ENCODE results near the gene KLHDC4. TPM values are rescaled to one million over a fixed set of nuclear protein-coding genes. Genes with fewer than 3 reads are reported as not detected.

KLHDC4 gene
- total and polyA plus RNA-seq, 2 of the 4 experiments (the other 2 are of a cell fraction): 13.6 to 19.0 TPM

DNA sequence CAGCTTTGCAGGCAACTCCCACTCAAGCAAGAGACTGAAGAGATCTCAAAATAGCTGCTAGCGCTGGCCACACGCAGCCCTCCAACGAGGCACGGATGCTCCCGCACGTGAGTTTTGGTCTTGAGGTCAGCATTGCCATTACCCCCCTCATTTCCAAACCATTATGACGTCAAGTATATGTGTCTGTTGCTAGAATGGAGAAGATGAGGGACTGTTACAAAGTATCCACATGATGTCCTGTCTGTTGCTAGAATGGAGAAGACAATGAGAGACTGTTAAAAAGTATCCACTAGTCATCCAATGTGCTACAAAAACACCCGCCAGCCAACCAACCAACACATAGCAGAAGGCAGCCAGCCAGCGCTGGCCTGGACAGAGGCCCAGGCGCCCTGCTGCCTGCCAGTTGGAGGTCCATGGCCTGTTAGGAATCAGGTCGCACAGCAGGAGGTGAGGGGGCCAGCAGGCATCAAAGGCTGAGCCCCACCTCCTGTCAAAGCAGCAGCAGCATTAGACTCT lies 24.8 kb downstream of the KLHDC4 start:
- Histone ChIP-seq H2BK5ac (ENCODE audit: low read depth, low read length, poor library complexity, severe bottlenecking) (no peak overlapping the region), H3K4ac (ENCODE audit: low read depth, low read length) (no peak overlapping the region), H3K27ac (ENCODE audit: insufficient read depth, low read length) (no peak overlapping the region), H2BK20ac (ENCODE audit: low read depth, low read length) (no peak overlapping the region), H3K4me3 (ENCODE audit: insufficient read depth, low read depth, low read length) (no peak overlapping the region), H2BK120ac (ENCODE audit: low read depth, low read length) (no peak overlapping the region), H2AK5ac (ENCODE audit: low read depth, low read length) (no peak overlapping the region), H3K36me3 (ENCODE audit: control insufficient read depth, insufficient read depth, low read length) (peaks cover 18% of the 10 kb centered on the region), H3K79me1 (ENCODE audit: low read depth in 1 of 2, low read length in 2 of 2) (peaks cover 7 to 41% of the 10 kb centered on the region in 2 experiments; a peak in 3 of 4 replicates), H2AK9ac (replicated peaks; ENCODE audit: low read depth, low read length, poor library complexity) (peak overlapping the region; percentile 29), H3K56ac (ENCODE audit: extremely low read depth, insufficient read depth, low read length) (no peak overlapping the region), H3K4me2 (ENCODE audit: low read depth, low read length) (no peak overlapping the region), H4K8ac (ENCODE audit: low read depth in 2 of 2, low read length in 2 of 2) (no peak overlapping the region), H3K14ac (replicated peaks; ENCODE audit: low read depth, low read length) (no peak overlapping the region), H4K20me1 (ENCODE audit: insufficient read depth, low read length) (peaks cover 9% of the 10 kb centered on the region; the same call in 1 of the 2 replicates), H4K5ac (ENCODE audit: low read depth, low read length) (no peak overlapping the region), H3K23ac (ENCODE audit: low read depth, low read length) (no peak overlapping the region), H3K18ac (ENCODE audit: low read depth, low read length) (no peak overlapping the region), H4K91ac (ENCODE audit: insufficient read depth, low read depth, low read length) (no peak overlapping the region), H2AFZ (replicated peaks; ENCODE audit: low read length, poor library complexity) (no peak overlapping the region), H3K9me1 (ENCODE audit: insufficient read depth, low read length) (peaks cover 6% of the 10 kb centered on the region; the same call in 1 of the 2 replicates), H2BK15ac (ENCODE audit: low read depth, low read length) (no peak overlapping the region), H3K9ac (ENCODE audit: low read depth, low read length) (no peak overlapping the region), H3K4me1 (ENCODE audit: control insufficient read depth, insufficient read depth, low read length) (no peaks in the 10 kb centered on the region), H3K27me3 (ENCODE audit: control insufficient read depth, insufficient read depth, low read length) (no peaks in the 10 kb centered on the region), H3K9me3 (ENCODE audit: control insufficient read depth, insufficient read depth, low read length) (no peaks in the 10 kb centered on the region)
- BruUV-seq (replicated peaks): no TSS peak
- DNase-seq (peak; percentile 6), ATAC-seq (ENCODE audit: low read depth) (no peak; the same call in 1 of the 2 replicates)
- ChIA-PET POLR2A (ENCODE audit: unreplicated experiment) (no interaction called here), CTCF (no interaction called here)
- TF ChIP-seq, protein P1, sequence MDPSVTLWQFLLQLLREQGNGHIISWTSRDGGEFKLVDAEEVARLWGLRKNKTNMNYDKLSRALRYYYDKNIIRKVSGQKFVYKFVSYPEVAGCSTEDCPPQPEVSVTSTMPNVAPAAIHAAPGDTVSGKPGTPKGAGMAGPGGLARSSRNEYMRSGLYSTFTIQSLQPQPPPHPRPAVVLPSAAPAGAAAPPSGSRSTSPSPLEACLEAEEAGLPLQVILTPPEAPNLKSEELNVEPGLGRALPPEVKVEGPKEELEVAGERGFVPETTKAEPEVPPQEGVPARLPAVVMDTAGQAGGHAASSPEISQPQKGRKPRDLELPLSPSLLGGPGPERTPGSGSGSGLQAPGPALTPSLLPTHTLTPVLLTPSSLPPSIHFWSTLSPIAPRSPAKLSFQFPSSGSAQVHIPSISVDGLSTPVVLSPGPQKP (IDR thresholded peaks at IDR 0.05; ENCODE audit: borderline replicate concordance, low read depth, low read length): no peak
- no peak for TF ChIP-seq SMC3 (IDR thresholded peaks at IDR 0.05; ENCODE audit: low read depth, low read length)
- TF ChIP-seq NFE2L2 (IDR thresholded peaks at IDR 0.05; ENCODE audit: low read depth, low read length): no peak
- no peak for TF ChIP-seq MAFK (IDR thresholded peaks at IDR 0.05; ENCODE audit: low read depth, low read length)
- TF ChIP-seq RAD21 (IDR thresholded peaks at IDR 0.05; ENCODE audit: low read length): no peak
- TF ChIP-seq CEBPB (IDR thresholded peaks at IDR 0.05; ENCODE audit: low read depth, low read length): no peak
- TF ChIP-seq RFX5 (IDR thresholded peaks at IDR 0.05; ENCODE audit: low read depth, low read length): no peak
- no peak for TF ChIP-seq MAZ (IDR thresholded peaks at IDR 0.05; ENCODE audit: borderline replicate concordance, low read depth, low read length)
- no peak for TF ChIP-seq CHD1 (IDR thresholded peaks at IDR 0.05; ENCODE audit: low read depth, low read length)
- no peak for TF ChIP-seq POLR2A (IDR thresholded peaks at IDR 0.05; ENCODE audit: low read depth, low read length)
- TF ChIP-seq MXI1 (IDR thresholded peaks at IDR 0.05; ENCODE audit: borderline replicate concordance, low read depth, low read length): no peak
- 79% methylated on average over 2 of the region's 11 CpGs; no CpG with 5 or more reads in 1 of the 2 experiments for WGBS, 2 experiments (ENCODE audit: extremely low coverage in 2 of 2, insufficient read length in 1 of 2)
- dilution Hi-C loops (cut with HindIII; ENCODE audit: low sequenced_read_pairs, unreplicated experiment): no loop called here
- intact Hi-C loops (cut with micrococcal nuclease): no loop called here
- in situ Hi-C loops (cut with MboI; ENCODE audit: low sequenced_read_pairs): no loop called here

Measured in IMR-90 (cell line).